ENCODE data around the gene RASEF.

The RASEF gene

GRCh38 chr9:83047839-83048775 lies 14.8 kb downstream of the RASEF start:
- no peak for DNase-seq

- DNase-seq: no peak
Measured at GRCh38 chr9:83043597-83043996, 19.3 kb downstream of the RASEF start.

GRCh38 chr9:83041771-83042170 lies 21.2 kb downstream of the RASEF start:
- no peak for DNase-seq

GRCh38 chr9:83039303-83039702 lies 23.6 kb downstream of the RASEF start:
- no peak for DNase-seq

- no peak for DNase-seq
Measured at GRCh38 chr9:83036043-83036442, 26.9 kb downstream of the RASEF start.

GRCh38 chr9:83035143-83035542 lies 27.8 kb downstream of the RASEF start:
- no peak for DNase-seq

GRCh38 chr9:83034587-83034986 lies 28.4 kb downstream of the RASEF start:
- no peak for DNase-seq

GRCh38 chr9:83034026-83034425 lies 28.9 kb downstream of the RASEF start:
- DNase-seq: no peak

GRCh38 chr9:83032065-83032625 lies 30.8 kb downstream of the RASEF start:
- DNase-seq: no peak

GRCh38 chr9:83030391-83031107 lies 32.4 kb downstream of the RASEF start:
- no peak for DNase-seq

- DNase-seq: no peak
Measured at GRCh38 chr9:83029531-83030137, 33.3 kb downstream of the RASEF start.

GRCh38 chr9:83027153-83027891 lies 35.6 kb downstream of the RASEF start:
- no peak for DNase-seq

- DNase-seq: no peak
Measured at GRCh38 chr9:83024506-83025125, 38.3 kb downstream of the RASEF start.

GRCh38 chr9:83023151-83023550 lies 39.8 kb downstream of the RASEF start:
- no peak for DNase-seq

GRCh38 chr9:83020864-83021263 lies 42.1 kb downstream of the RASEF start:
- no peak for DNase-seq

- no peak for DNase-seq
Measured at GRCh38 chr9:83020327-83020726, 42.6 kb downstream of the RASEF start.

GRCh38 chr9:83019246-83019645 lies 43.7 kb downstream of the RASEF start:
- no peak for DNase-seq

GRCh38 chr9:83015897-83016296 lies 47.0 kb downstream of the RASEF start:
- DNase-seq: no peak

GRCh38 chr9:83013867-83014605 lies 48.9 kb downstream of the RASEF start:
- no peak for DNase-seq

- no peak for DNase-seq
Measured at GRCh38 chr9:83012922-83013838, 49.8 kb downstream of the RASEF start.
